ENCODE results near the gene KIF16B.
"Not testable (repeated sequence)": the region's sequence is repeated elsewhere in the genome, so short reads cannot be mapped to it uniquely, and the experiment has no call there.

DNA sequence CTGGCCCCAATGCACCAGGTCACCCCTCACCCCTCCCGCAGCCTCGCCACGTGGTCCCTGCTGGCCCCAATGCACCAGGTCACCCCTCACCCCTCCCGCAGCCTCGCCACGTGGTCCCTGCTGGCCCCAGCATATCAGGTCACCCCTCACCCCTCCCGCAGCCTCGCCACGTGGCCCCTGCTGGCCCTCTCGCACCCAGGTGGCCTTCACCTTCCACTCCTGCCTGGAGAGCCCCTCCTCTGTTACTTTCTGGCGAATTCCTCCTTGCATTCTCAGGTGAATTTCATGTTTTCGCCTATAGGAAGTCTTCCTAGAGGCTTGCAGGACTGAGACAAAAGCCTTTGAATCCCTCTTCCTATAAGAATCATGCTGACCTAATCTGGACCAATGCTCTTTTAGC lies 313.1 kb downstream of the KIF16B start:
- TF ChIP-seq, protein P1, sequence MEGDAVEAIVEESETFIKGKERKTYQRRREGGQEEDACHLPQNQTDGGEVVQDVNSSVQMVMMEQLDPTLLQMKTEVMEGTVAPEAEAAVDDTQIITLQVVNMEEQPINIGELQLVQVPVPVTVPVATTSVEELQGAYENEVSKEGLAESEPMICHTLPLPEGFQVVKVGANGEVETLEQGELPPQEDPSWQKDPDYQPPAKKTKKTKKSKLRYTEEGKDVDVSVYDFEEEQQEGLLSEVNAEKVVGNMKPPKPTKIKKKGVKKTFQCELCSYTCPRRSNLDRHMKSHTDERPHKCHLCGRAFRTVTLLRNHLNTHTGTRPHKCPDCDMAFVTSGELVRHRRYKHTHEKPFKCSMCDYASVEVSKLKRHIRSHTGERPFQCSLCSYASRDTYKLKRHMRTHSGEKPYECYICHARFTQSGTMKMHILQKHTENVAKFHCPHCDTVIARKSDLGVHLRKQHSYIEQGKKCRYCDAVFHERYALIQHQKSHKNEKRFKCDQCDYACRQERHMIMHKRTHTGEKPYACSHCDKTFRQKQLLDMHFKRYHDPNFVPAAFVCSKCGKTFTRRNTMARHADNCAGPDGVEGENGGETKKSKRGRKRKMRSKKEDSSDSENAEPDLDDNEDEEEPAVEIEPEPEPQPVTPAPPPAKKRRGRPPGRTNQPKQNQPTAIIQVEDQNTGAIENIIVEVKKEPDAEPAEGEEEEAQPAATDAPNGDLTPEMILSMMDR (conservative IDR thresholded peaks at IDR 0.05) = not testable (repeated sequence)
- TF ChIP-seq ZFX (IDR thresholded peaks at IDR 0.05) = not testable (repeated sequence)

Measured in C4-2B (cell line).